GM10248 (cell line): ENCODE data around the gene HDAC4.

ENCODE experiments used
- CTCF ChIA-PET: fragments of 300-600 bp; sonication (Branson Sonifier 250); formaldehyde crosslinking; extraction: SDS; loops from one replicate; lab custom pipeline; 2021; ENCODE audit warnings: antibody characterized with exemption; lab: Yijun Ruan, JAX
- POLR2A ChIA-PET: fragments of 350-650 bp; sonication (Branson Sonifier 250); formaldehyde crosslinking; extraction: SDS; loops from one replicate; lab custom pipeline; 2020; ENCODE audit warnings: antibody characterized with exemption; lab: Yijun Ruan, JAX
- DNase-seq: peaks from one replicate; pipeline ENCODE4 v3.0.0; 2012; ENCODE audit errors: extremely low spot score
- CTCF ChIP-seq: IDR thresholded peaks from 2 replicates; pipeline ENCODE4 v1.5.1; 2012; ENCODE audit warnings: mild to moderate bottlenecking, low read depth; ENCODE audit errors: extremely low read depth, missing control alignments, control extremely low read depth

HDAC4 gene

DNA sequence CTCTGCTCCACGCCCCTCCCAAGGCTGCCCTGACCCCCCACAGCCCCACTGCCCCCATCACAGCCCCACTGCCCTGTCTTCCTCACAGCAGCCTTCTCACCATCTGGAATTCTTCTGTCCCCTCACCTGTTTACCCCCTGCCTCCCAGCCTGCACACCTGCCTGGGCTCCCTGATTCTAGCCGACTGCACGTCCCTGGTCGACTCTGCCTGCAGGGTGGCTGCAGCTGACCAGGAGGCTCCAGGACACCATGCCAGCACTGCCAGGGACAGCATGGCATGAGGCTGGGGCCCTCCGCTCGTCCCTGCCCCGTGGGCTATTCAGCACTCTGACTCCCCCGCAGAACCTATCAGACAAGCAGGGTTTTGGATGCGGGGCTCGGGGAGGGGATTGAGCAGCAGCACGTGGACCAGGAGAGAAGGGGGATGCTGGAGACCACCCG, 254.1 kb downstream of the HDAC4 start:
- TF ChIP-seq CTCF = no peak
- ChIA-PET CTCF (no interaction called here), POLR2A (no interaction called here)
- no peak for DNase-seq

DNA sequence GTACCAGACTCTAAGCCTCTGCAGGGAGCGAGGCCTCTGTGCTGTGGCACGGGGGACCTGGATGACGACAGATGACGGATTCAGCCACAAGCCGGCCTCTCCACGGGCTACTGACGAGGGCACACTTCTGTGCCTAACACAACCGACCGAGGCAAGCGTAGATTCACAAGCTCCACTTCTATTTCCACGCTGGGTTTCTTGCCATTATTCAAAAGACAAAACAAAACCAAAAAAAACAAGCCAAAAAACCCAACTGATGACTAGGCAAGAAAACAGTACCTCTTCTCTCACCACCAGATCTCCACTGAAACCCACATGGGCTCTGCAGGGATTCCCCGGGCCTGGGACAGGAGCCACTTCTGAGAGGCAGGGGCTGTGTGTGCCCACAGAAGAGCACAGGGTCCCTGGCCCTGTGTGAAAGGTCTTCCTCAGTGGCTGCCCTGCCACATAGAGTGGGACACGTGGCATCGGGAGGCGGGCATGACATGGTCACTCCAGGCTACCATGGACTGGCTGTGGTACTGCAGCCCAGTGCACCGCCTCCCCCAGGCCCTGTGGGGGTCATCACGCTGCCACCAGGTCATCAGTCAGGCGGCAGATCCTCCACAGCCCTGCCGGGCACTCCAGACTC, 254.7 kb downstream of the HDAC4 start:
- CTCF ChIA-PET = no interaction called here
- peak; percentile 45 for DNase-seq
- POLR2A ChIA-PET = no interaction called here
- TF ChIP-seq CTCF = no peak

GRCh38 chr2:239145601-239146000, 255.2 kb downstream of the HDAC4 start:
- ChIA-PET POLR2A (no interaction called here), CTCF (no interaction called here)
- no peak for TF ChIP-seq CTCF
- no peak for DNase-seq

DNA sequence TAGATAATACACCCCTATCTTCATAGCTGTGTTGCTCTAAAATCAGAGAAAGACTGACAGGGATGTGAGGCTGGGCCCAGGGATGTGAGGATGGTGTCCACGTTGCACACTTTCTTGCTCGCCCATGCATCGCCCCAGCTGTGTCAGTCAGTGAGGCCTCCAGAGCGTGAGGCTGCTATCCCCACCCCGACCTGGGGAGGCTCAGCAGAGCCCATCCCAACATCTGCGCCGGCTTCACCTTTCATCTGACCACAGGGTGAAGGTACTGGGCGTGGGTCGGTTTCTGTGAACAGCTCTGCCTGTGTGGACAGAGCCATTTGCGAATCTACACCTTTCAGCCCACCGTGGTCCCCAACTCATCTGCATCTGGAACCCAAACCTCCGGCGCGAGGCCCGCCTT, 255.7 kb downstream of the HDAC4 start:
- POLR2A ChIA-PET = no interaction called here
- CTCF ChIA-PET = interaction anchor here (1.1 to 2.9 kb wide), 2 partner anchors 9 kb away, joined by 5 to 12 read pairs; no protein-coding TSS in a partner anchor
- no peak for TF ChIP-seq CTCF
- no peak for DNase-seq

GRCh38 chr2:239144713-239144999, 256.2 kb downstream of the HDAC4 start:
- DNase-seq = no peak
- no peak for TF ChIP-seq CTCF
- ChIA-PET POLR2A (no interaction called here), CTCF (interaction anchor here (0.9 to 2.9 kb wide), 3 partner anchors 9 to 11 kb away, joined by 3 to 12 read pairs (median 5); no protein-coding TSS in a partner anchor)

DNA sequence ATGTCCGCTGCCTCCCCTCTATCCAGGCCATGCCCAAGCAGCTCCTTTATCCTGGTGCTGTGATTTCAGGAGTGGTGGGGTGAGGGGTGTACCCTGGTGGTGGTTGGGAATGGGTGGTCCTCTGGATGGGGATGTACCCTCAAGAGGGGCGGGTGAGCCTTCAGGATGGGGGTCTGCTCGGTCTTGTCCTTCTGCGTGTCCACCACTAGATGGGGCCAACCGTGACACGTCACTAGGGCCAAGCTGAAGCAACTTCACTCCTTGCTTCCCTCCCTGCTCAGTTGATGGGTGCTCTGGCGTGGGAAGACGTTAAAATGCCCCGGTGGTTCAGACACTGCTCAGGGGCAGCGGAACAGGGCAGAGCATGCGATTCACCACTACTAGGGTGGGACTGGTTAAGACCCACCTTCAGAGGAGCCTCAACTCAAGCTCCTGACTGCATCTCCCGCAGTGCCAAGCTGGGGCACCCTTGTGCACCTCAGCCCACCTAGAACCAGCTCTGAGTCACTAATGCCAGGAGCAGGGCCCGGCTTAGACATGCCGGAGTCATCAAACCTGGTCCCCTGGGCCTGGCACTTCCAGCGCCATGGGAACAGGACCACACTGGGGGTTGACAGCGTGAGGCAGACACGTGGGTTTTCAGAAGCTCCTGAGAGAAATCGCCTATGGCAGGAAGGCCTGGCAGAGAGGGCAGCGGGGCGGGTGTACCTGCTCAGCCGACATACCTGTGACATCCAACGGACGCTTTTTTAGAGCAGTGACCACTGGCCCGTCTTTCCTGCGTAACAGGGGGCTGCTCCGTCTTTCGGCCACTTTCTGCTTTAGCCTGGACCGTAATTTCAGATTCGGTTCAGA, 256.7 kb downstream of the HDAC4 start:
- CTCF ChIA-PET = interaction anchor here (0.6 to 2.9 kb wide), 7 partner anchors 8 to 106 kb away, joined by 3 to 12 read pairs (median 4); no protein-coding TSS in a partner anchor
- peak; percentile 44 for TF ChIP-seq CTCF
- POLR2A ChIA-PET = no interaction called here
- peak; percentile 68 for DNase-seq
